H1 (cell line): ENCODE data around the gene SLC24A4. TPM values are rescaled to one million over a fixed set of nuclear protein-coding genes. Genes with fewer than 3 reads are reported as not detected.

Source experiments
- CREB1 ChIP-seq: IDR thresholded peaks from 2 replicates; pipeline ENCODE4 v1.6.1; 2012; ENCODE audit warnings: inconsistent platforms
- POLR2AphosphoS5 ChIP-seq: IDR thresholded peaks from 2 replicates; pipeline ENCODE4 v1.6.1; 2011; ENCODE audit warnings: low read depth, low read length
- RXRA ChIP-seq: IDR thresholded peaks from 2 replicates; pipeline ENCODE4 v1.6.1; 2011; ENCODE audit warnings: low read depth, mild to moderate bottlenecking, low read length, moderate library complexity; ENCODE audit not compliant: insufficient read depth
- YY1 ChIP-seq: IDR thresholded peaks from 2 replicates; pipeline ENCODE4 v1.6.1; 2011; ENCODE audit warnings: low read depth, mild to moderate bottlenecking, low read length
- polyA plus RNA-seq, 7 experiments: library from polyadenylated mRNA; depleted of rRNA in 3 of 7; stranded (reverse) in 5 of 7; unstranded in 2 of 7; fragments of >200 nt in 5 of 7; fragments of 200-250 nt in 2 of 7; gene quantifications; 1 replicate in 5 of 7; 2 replicates in 1 of 7; 4 replicates in 1 of 7; pipeline versions ENCODE4 v1.2.1 to v1.2.3, GENCODE V29; 2011 to 2013; ENCODE audit warnings: missing spikeins in 2 of 7, mixed read lengths in 2 of 7
- total RNA-seq: library from RNA; stranded (reverse); fragmentation: NEBNext Ultra II Directional; extraction: Animal tissue kit (Norgen Biotek cat#: 25700); gene quantifications from 2 replicates; pipeline ENCODE4 v1.2.1, GENCODE V29; 2021
- TF ChIP-seq, protein P1 (sequence below): fragments of 300-600 bp; sonication (generic); IDR thresholded peaks from 2 replicates; pipeline ENCODE4 v1.7.1; 2012; ENCODE audit warnings: low read length, moderate library complexity, mild to moderate bottlenecking, inconsistent platforms; ENCODE audit not compliant: insufficient replicate concordance

Gene SLC24A4
- total and polyA plus RNA-seq, 2 of the 8 experiments (the other 6 are each of a cell fraction or from before 2014, with no cell fraction given): 0.27 to 0.89 TPM

DNA sequence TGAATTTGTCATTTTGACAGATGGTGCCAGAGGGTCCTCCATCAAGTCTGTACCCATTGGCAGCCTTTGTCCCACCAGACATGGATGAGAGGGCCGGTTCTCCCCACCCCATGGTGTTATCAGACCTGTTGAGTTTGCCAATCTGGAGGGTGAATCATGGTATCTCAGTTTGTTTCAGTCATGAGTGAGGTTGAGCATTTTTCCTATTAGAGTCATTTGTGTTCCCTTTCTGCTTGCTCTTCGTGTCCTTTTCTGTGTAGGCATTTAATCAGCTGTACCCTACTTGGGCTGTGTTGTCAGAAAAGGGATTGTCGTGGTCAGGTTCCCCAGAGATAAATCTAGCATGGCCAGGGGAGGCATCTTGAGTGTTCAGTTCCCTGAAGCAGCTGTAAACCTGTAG is 30.5 kb downstream of the SLC24A4 start (continued):
- TF ChIP-seq, protein P1, sequence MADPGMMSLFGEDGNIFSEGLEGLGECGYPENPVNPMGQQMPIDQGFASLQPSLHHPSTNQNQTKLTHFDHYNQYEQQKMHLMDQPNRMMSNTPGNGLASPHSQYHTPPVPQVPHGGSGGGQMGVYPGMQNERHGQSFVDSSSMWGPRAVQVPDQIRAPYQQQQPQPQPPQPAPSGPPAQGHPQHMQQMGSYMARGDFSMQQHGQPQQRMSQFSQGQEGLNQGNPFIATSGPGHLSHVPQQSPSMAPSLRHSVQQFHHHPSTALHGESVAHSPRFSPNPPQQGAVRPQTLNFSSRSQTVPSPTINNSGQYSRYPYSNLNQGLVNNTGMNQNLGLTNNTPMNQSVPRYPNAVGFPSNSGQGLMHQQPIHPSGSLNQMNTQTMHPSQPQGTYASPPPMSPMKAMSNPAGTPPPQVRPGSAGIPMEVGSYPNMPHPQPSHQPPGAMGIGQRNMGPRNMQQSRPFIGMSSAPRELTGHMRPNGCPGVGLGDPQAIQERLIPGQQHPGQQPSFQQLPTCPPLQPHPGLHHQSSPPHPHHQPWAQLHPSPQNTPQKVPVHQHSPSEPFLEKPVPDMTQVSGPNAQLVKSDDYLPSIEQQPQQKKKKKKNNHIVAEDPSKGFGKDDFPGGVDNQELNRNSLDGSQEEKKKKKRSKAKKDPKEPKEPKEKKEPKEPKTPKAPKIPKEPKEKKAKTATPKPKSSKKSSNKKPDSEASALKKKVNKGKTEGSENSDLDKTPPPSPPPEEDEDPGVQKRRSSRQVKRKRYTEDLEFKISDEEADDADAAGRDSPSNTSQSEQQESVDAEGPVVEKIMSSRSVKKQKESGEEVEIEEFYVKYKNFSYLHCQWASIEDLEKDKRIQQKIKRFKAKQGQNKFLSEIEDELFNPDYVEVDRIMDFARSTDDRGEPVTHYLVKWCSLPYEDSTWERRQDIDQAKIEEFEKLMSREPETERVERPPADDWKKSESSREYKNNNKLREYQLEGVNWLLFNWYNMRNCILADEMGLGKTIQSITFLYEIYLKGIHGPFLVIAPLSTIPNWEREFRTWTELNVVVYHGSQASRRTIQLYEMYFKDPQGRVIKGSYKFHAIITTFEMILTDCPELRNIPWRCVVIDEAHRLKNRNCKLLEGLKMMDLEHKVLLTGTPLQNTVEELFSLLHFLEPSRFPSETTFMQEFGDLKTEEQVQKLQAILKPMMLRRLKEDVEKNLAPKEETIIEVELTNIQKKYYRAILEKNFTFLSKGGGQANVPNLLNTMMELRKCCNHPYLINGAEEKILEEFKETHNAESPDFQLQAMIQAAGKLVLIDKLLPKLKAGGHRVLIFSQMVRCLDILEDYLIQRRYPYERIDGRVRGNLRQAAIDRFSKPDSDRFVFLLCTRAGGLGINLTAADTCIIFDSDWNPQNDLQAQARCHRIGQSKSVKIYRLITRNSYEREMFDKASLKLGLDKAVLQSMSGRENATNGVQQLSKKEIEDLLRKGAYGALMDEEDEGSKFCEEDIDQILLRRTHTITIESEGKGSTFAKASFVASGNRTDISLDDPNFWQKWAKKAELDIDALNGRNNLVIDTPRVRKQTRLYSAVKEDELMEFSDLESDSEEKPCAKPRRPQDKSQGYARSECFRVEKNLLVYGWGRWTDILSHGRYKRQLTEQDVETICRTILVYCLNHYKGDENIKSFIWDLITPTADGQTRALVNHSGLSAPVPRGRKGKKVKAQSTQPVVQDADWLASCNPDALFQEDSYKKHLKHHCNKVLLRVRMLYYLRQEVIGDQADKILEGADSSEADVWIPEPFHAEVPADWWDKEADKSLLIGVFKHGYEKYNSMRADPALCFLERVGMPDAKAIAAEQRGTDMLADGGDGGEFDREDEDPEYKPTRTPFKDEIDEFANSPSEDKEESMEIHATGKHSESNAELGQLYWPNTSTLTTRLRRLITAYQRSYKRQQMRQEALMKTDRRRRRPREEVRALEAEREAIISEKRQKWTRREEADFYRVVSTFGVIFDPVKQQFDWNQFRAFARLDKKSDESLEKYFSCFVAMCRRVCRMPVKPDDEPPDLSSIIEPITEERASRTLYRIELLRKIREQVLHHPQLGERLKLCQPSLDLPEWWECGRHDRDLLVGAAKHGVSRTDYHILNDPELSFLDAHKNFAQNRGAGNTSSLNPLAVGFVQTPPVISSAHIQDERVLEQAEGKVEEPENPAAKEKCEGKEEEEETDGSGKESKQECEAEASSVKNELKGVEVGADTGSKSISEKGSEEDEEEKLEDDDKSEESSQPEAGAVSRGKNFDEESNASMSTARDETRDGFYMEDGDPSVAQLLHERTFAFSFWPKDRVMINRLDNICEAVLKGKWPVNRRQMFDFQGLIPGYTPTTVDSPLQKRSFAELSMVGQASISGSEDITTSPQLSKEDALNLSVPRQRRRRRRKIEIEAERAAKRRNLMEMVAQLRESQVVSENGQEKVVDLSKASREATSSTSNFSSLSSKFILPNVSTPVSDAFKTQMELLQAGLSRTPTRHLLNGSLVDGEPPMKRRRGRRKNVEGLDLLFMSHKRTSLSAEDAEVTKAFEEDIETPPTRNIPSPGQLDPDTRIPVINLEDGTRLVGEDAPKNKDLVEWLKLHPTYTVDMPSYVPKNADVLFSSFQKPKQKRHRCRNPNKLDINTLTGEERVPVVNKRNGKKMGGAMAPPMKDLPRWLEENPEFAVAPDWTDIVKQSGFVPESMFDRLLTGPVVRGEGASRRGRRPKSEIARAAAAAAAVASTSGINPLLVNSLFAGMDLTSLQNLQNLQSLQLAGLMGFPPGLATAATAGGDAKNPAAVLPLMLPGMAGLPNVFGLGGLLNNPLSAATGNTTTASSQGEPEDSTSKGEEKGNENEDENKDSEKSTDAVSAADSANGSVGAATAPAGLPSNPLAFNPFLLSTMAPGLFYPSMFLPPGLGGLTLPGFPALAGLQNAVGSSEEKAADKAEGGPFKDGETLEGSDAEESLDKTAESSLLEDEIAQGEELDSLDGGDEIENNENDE: no peak
- TF ChIP-seq RXRA (no peak), POLR2AphosphoS5 (no peak), YY1 (no peak), CREB1 (no peak)
